Esophagus mucosa (tissue), 1 donor: ENCODE data around the gene HK2. TPM values are rescaled to one million over a fixed set of nuclear protein-coding genes. Genes with fewer than 3 reads are reported as not detected.
A peak's percentile ranks its signal among the peaks of the same experiment; 100 is the strongest.
"Not testable (repeated sequence)": the region's sequence is repeated elsewhere in the genome, so short reads cannot be mapped to it uniquely, and the experiment has no call there.

Experiments used
- ATAC-seq: fragments of 200-7000 bp; cut with Tn5 transposase; one replicate; pipeline ENCODE4 v1.9.1; 2020
- total RNA-seq: library from RNA; stranded (reverse); gene quantifications from one replicate; pipeline ENCODE4 v1.2.4, GENCODE V29; 2023
- donor health status: DM: yes; HTN: yes; CAD: no.

HK2 gene
- total RNA-seq, 1 donor from 2014 or later, result 37.4 TPM

GRCh38 chr2:74896232-74896631, 62.3 kb downstream of the HK2 start:
- no peak for ATAC-seq

- ATAC-seq, result not testable (repeated sequence)
These were observed 66.3 kb downstream of the HK2 start for GRCh38 chr2:74900225-74900624.

- ATAC-seq, result no peak
These were observed 68.4 kb downstream of the HK2 start for GRCh38 chr2:74902281-74902860.

GRCh38 chr2:74906395-74906794, 72.5 kb downstream of the HK2 start:
- no peak for ATAC-seq

GRCh38 chr2:74907560-74907959, 73.6 kb downstream of the HK2 start:
- ATAC-seq, result not testable (repeated sequence)

GRCh38 chr2:74908748-74909444, 75.0 kb downstream of the HK2 start:
- ATAC-seq, result peak; percentile 48

GRCh38 chr2:74910245-74910644, 76.3 kb downstream of the HK2 start:
- no peak for ATAC-seq

- ATAC-seq, result no peak
These were observed 77.1 kb downstream of the HK2 start for GRCh38 chr2:74911061-74911460.

- ATAC-seq, result no peak
These were observed 81.8 kb downstream of the HK2 start for GRCh38 chr2:74915743-74916142.

- ATAC-seq, result no peak
These were observed 82.5 kb downstream of the HK2 start for GRCh38 chr2:74916394-74916793.

- peak; percentile 21 for ATAC-seq
These were observed 84.0 kb downstream of the HK2 start for GRCh38 chr2:74917702-74918619.

- peak; percentile 60 for ATAC-seq
These were observed 85.9 kb downstream of the HK2 start for GRCh38 chr2:74919827-74920226.

GRCh38 chr2:74921236-74921736, 87.4 kb downstream of the HK2 start:
- ATAC-seq, result no peak

GRCh38 chr2:74922592-74923227, 88.8 kb downstream of the HK2 start:
- no peak for ATAC-seq

- ATAC-seq, result no peak
These were observed 90.7 kb downstream of the HK2 start for GRCh38 chr2:74924463-74925265.

GRCh38 chr2:74925361-74925786, 91.4 kb downstream of the HK2 start:
- ATAC-seq, result no peak

GRCh38 chr2:74927621-74928020, 93.7 kb downstream of the HK2 start:
- ATAC-seq, result no peak

GRCh38 chr2:74930811-74931486, 97.0 kb downstream of the HK2 start:
- ATAC-seq, result no peak

GRCh38 chr2:74931940-74932339, 98.0 kb downstream of the HK2 start:
- no peak for ATAC-seq

GRCh38 chr2:74935975-74936391, 102.1 kb downstream of the HK2 start:
- no peak for ATAC-seq

- no peak for ATAC-seq
These were observed 103.4 kb downstream of the HK2 start for GRCh38 chr2:74937221-74937880.
